HG03432 (cell line): ENCODE data around the gene G0S2.
"Not testable (repeated sequence)": the region's sequence is repeated elsewhere in the genome, so short reads cannot be mapped to it uniquely, and the experiment has no call there.

Source experiments
- ATAC-seq: cut with Tn5 transposase; IDR thresholded peaks from one replicate; pipeline ENCODE4 v1.9.1; 2021; ENCODE audit warnings: mild to moderate bottlenecking, moderate library complexity; ENCODE audit not compliant: unreplicated experiment

G0S2 gene

GRCh38 chr1:209675565-209676154, 448 bp downstream of the G0S2 start:
- no peak for ATAC-seq

- no peak for ATAC-seq
Observed at GRCh38 chr1:209678981-209679539, 3.8 kb downstream of the G0S2 start.

GRCh38 chr1:209685821-209686220, 10.6 kb downstream of the G0S2 start:
- ATAC-seq, result peak; percentile 88

- ATAC-seq, result peak; percentile 17
Observed at GRCh38 chr1:209686322-209686721, 11.1 kb downstream of the G0S2 start.

GRCh38 chr1:209688746-209689234, 13.6 kb downstream of the G0S2 start:
- ATAC-seq, result no peak

GRCh38 chr1:209689477-209689876, 14.3 kb downstream of the G0S2 start:
- no peak for ATAC-seq

- no peak for ATAC-seq
Observed at GRCh38 chr1:209691237-209691636, 16.0 kb downstream of the G0S2 start.

- no peak for ATAC-seq
Observed at GRCh38 chr1:209692296-209692695, 17.1 kb downstream of the G0S2 start.

- ATAC-seq, result peak; percentile 78
Observed at GRCh38 chr1:209692745-209693504, 17.7 kb downstream of the G0S2 start.

GRCh38 chr1:209696673-209697072, 21.5 kb downstream of the G0S2 start:
- ATAC-seq, result no peak

- ATAC-seq, result no peak
Observed at GRCh38 chr1:209697126-209697525, 21.9 kb downstream of the G0S2 start.

- ATAC-seq, result not testable (repeated sequence)
Observed at GRCh38 chr1:209700686-209701085, 25.5 kb downstream of the G0S2 start.

GRCh38 chr1:209702832-209703231, 27.6 kb downstream of the G0S2 start:
- ATAC-seq, result no peak

GRCh38 chr1:209703834-209704504, 28.8 kb downstream of the G0S2 start:
- ATAC-seq, result peak; percentile 65

- no peak for ATAC-seq
Observed at GRCh38 chr1:209704584-209704983, 29.4 kb downstream of the G0S2 start, which contains the start of gene HSD11B1. TSS of gene HSD11B1 (plus strand) at chr1:209704846. CDS start at chr1:209704943, 97 bp downstream.

GRCh38 chr1:209705033-209705598, 29.9 kb downstream of the G0S2 start:
- no peak for ATAC-seq

GRCh38 chr1:209706622-209707021, 31.4 kb downstream of the G0S2 start:
- ATAC-seq, result no peak

GRCh38 chr1:209707308-209707707, 32.1 kb downstream of the G0S2 start:
- ATAC-seq, result no peak

- ATAC-seq, result no peak
Observed at GRCh38 chr1:209708297-209708696, 33.1 kb downstream of the G0S2 start.

GRCh38 chr1:209710093-209710492, 34.9 kb downstream of the G0S2 start:
- ATAC-seq, result peak; percentile 66

GRCh38 chr1:209710847-209711246, 35.6 kb downstream of the G0S2 start:
- ATAC-seq, result no peak
